Chondrocyte (in vitro differentiated cells): ENCODE measurements around the gene CPNE8. TPM values are rescaled to one million over a fixed set of nuclear protein-coding genes. Genes with fewer than 3 reads are reported as not detected.

ENCODE experiments used
- DNase-seq: peaks from one replicate; pipeline ENCODE4 v3.0.0; 2021; ENCODE audit warnings: mixed read lengths, low spot score
- H3K27ac Mint-ChIP-seq: one replicate; pipeline ENCODE4 v1.8.0; 2021; ENCODE audit warnings: mild to moderate bottlenecking, moderate library complexity, mixed read lengths; ENCODE audit not compliant: unreplicated experiment
- H3K27me3 Mint-ChIP-seq: 2 replicates; pipeline ENCODE4 v1.8.0; 2021; ENCODE audit warnings: low read depth, mixed read lengths
- H3K36me3 Mint-ChIP-seq: 2 replicates; pipeline ENCODE4 v1.8.0; 2021; ENCODE audit warnings: low read depth, mixed read lengths
- H3K4me1 Mint-ChIP-seq: 2 replicates; pipeline ENCODE4 v1.8.0; 2021; ENCODE audit warnings: low read depth, mild to moderate bottlenecking, mixed read lengths
- H3K4me3 Mint-ChIP-seq: one replicate; pipeline ENCODE4 v1.8.0; 2021; ENCODE audit warnings: mild to moderate bottlenecking, moderate library complexity, mixed read lengths; ENCODE audit not compliant: unreplicated experiment
- H3K9me3 Mint-ChIP-seq: 2 replicates; pipeline ENCODE4 v1.8.0; 2021; ENCODE audit warnings: low read depth, mixed read lengths
- total RNA-seq: library from RNA; stranded (reverse); gene quantifications from 3 replicates; pipeline ENCODE4 v1.2.1, GENCODE V29; 2021
- TF ChIP-seq, protein P1 (sequence below): fragments of 200-600 bp; sonication (generic); IDR thresholded peaks from 2 replicates; pipeline ENCODE4 v1.5.0; 2021; ENCODE audit warnings: antibody characterized with exemption, mild to moderate bottlenecking, moderate library complexity

Gene CPNE8
- total RNA-seq, 1 donor from 2014 or later, result 10.6 TPM

DNA sequence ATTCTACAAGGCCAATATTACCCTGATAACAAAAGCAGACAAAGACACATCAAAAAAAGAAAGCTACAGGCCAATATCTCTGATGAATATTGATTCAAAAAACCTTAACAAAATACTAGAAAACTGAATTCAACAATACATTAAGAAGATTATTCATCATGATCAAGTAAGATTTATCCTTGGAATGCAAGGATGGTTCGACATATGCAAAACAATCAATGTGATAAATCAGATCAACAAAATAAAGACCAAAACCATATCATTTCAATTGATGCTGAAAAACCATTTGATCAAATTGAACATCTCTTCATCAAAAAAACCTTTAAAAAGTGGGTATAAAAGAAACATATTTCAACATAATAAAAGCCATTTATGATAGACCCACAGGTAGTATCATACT lies 117.3 kb downstream of the CPNE8 start:
- Mint-ChIP-seq H3K9me3 (peaks cover 42% of the 10 kb centered on the region), H3K4me1 (no peaks in the 10 kb centered on the region), H3K27me3 (no peaks in the 10 kb centered on the region), H3K36me3 (peaks cover 6% of the 10 kb centered on the region), H3K27ac (no peak overlapping the region), H3K4me3 (no peak overlapping the region)
- DNase-seq, result no peak
- TF ChIP-seq, protein P1, sequence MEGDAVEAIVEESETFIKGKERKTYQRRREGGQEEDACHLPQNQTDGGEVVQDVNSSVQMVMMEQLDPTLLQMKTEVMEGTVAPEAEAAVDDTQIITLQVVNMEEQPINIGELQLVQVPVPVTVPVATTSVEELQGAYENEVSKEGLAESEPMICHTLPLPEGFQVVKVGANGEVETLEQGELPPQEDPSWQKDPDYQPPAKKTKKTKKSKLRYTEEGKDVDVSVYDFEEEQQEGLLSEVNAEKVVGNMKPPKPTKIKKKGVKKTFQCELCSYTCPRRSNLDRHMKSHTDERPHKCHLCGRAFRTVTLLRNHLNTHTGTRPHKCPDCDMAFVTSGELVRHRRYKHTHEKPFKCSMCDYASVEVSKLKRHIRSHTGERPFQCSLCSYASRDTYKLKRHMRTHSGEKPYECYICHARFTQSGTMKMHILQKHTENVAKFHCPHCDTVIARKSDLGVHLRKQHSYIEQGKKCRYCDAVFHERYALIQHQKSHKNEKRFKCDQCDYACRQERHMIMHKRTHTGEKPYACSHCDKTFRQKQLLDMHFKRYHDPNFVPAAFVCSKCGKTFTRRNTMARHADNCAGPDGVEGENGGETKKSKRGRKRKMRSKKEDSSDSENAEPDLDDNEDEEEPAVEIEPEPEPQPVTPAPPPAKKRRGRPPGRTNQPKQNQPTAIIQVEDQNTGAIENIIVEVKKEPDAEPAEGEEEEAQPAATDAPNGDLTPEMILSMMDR, result no peak

DNA sequence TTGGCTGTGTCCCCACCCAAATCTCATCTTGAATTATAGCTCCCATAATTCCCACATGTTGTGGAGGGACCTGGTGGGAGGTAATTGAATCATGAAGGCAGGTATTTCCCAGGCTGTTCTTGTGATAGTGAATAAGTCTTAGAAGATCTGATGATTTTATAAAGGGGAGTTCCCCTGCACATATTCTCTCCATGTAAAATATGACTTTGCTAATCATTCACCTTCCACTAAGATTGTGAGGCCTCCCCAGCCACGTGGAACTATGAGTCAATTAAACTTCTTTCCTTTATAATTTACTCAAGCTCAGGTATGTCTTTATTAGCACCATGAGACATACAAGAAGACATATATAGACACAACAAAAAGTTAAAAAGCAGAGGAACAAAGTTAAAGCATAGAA lies 120.0 kb downstream of the CPNE8 start:
- no peak overlapping the region for H3K27ac Mint-ChIP-seq
- H3K4me1 Mint-ChIP-seq, result no peaks in the 10 kb centered on the region
- TF ChIP-seq, protein P1, result no peak
- H3K36me3 Mint-ChIP-seq, result peaks cover 4% of the 10 kb centered on the region
- peaks cover 42% of the 10 kb centered on the region for H3K9me3 Mint-ChIP-seq
- H3K27me3 Mint-ChIP-seq, result no peaks in the 10 kb centered on the region
- no peak overlapping the region for H3K4me3 Mint-ChIP-seq
- no peak for DNase-seq

DNA sequence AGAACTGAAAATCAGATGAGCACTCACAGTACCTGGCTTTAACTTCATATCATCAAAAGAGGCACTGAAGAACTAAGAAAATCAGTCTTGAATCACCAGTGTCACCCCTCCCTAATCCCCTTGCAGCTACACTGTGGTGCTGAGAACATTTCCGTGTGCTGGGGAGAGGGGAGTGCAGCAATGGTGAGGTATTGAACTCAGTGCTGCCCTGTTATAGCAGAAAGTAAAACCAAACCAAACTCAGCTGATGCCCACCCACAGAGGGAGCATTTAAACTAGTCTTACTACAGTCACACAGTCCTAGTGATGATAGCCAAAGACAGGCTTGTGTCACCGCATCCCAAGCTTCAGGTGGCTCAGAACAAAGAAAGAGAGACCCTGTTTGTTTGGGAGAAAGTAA lies 122.1 kb downstream of the CPNE8 start:
- no peaks in the 10 kb centered on the region for H3K27me3 Mint-ChIP-seq
- H3K9me3 Mint-ChIP-seq, result peaks cover 31% of the 10 kb centered on the region
- no peak overlapping the region for H3K4me3 Mint-ChIP-seq
- H3K4me1 Mint-ChIP-seq, result no peaks in the 10 kb centered on the region
- peaks cover 4% of the 10 kb centered on the region for H3K36me3 Mint-ChIP-seq
- TF ChIP-seq, protein P1, result no peak
- H3K27ac Mint-ChIP-seq, result no peak overlapping the region
- DNase-seq, result no peak

DNA sequence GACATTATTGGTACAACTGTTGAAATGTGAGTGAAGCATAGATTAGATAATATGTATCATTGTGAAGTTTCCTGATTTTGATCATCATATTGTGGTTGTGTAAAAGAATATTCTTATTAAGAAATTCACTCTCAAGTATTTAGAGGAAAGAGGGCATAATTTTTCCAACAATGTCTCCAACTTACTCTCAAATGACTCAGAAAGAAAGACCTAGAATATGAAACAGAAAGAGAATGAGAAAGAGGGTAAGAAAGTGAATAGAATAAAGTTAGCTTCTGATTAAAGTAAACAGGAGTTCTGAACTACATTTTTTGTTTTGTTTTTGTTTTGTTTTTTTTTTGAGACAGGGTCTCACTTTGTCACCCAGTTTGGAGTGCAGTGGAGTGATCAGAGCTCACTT lies 123.0 kb downstream of the CPNE8 start:
- no peak for DNase-seq
- Mint-ChIP-seq H3K27ac (no peak overlapping the region), H3K9me3 (peaks cover 21% of the 10 kb centered on the region), H3K4me1 (no peaks in the 10 kb centered on the region), H3K36me3 (peaks cover 3% of the 10 kb centered on the region), H3K27me3 (no peaks in the 10 kb centered on the region), H3K4me3 (no peak overlapping the region)
- TF ChIP-seq, protein P1, result no peak

DNA sequence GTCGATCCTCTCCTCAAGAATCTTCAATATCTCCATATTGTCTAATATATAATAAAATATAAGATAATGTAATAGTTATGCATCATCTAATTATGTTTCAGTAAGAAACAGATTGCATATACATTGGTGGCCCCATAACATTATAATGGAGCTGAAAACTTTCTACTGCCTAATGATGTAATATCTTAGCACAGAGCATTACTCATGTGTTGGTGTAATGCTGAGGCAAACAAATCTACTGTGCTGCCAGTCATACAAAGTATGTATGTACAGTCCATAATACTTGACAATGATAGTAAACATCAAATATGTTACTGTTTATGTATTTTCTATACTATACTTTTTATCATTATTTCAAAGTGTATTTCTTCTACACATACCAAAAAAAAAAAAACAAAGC lies 128.7 kb downstream of the CPNE8 start:
- Mint-ChIP-seq H3K27ac (no peak overlapping the region), H3K36me3 (peaks cover 2% of the 10 kb centered on the region), H3K4me3 (no peak overlapping the region), H3K9me3 (peaks cover 10% of the 10 kb centered on the region), H3K27me3 (no peaks in the 10 kb centered on the region), H3K4me1 (no peaks in the 10 kb centered on the region)
- TF ChIP-seq, protein P1, result no peak
- DNase-seq, result no peak
